GM21737 (cell line): ENCODE results near the gene VRTN.
"Not testable (repeated sequence)": the region's sequence is repeated elsewhere in the genome, so short reads cannot be mapped to it uniquely, and the experiment has no call there.

ENCODE experiments used
- ATAC-seq: cut with Tn5 transposase; IDR thresholded peaks from one replicate; pipeline ENCODE4 v1.9.1; 2021; ENCODE audit warnings: mild to moderate bottlenecking, moderate library complexity; ENCODE audit not compliant: unreplicated experiment

VRTN gene

DNA sequence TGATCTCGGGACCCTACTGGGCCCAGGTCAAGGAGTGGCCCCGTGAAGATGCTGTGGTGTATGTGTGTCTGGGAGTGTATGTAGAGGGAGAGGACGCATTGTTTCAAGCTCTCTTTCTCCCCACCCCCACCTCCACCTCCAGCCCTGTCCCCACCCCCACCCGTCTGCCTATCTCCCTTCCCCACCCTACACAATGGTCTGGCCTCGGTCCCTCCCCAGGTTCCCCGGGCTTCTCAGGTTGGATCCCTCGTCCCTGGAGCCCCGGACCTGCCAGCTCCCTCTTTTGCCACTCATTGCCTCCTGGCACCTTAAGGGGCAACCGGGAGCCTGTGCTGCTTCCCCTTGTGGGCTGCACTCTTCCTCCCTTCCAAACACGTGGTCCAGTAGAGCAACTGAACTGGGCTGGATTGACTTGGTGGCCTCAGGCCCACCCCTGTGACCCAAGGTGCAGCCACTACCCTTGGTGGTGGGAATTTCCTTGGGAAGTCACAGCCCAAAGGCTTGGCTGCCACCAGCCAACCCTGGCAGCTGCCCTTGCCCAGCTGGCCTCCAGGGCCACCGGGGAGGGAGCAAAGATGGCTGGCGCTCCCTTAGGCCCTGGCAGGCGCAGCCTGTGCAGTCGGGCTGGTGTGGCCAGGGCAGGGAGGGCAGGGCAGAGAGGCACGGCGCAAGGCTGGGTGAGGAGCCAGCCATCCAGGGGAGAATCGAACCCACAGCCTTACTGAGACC, 628 bp downstream of the VRTN start:
- no peak for ATAC-seq

DNA sequence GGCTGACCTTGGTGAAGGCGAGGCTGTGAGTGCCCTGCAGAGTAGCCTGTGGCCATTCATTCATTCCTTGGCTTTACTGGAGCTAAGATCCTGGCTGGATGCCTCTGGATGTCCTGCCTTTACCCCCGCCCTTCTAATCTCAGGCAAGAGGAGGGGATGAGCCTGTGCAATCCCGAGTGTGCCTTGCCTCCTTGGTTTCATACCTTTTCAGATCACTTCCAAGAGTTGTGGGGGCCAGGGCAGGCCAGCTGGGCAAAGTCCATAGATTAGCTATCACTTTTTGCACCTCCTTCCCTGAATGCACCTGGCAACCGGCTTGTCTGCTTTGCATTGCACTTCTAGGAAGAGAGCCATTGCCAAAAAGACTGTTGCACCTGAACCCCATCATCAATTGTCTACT, 1.5 kb downstream of the VRTN start:
- ATAC-seq: no peak

DNA sequence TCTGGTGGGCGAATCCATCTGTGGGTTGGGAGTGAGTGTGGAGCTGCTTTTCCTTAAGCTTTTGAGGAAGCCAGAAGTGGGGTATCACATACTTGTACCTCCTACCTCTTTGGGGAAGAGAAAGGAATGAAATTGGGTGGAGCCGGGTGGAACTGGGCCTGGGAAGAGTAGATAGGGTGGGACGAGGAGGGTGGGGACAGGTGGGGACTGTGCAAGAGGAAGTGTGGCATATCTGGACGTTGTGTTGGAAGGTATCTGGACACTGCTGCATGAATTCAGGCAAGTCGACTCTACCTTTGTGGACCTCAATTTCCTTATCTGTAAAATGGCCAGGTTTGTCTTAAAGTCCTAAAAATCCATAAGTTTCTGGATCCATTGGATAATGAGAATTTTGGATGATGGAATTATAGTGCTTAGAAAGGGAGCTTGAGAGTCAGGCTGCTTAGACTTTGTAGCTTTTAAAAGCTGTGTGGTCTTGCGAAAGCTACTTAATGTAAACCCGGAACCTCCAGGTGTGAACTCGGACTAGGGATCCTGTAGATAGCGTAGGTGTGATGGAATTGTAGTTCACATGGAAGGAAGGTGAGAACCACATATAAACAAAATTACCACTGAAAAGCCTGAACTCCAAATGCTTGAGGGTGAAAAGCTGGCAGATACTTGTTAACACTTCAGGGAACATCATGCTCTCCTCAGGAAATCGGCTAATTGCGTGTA, 2.1 kb downstream of the VRTN start:
- ATAC-seq: no peak

DNA sequence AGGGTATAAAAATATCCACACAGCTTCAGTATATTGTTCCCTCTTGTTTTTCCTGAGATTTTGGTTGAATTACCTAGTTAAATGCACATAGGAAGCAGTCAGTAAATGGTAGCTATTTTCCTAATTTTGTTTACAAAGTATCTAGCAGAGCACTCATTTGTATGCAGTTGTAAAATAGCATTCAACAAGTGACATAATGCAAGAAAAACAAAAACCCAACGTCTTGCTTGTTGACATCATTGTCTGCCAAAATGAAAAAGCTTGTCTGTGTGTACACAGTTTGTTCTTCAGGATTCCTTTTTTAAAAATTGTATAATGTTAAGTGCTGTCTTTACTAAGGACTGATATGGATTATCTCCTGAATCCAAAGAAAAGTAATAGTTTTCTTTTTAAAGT, 2.7 kb downstream of the VRTN start:
- no peak for ATAC-seq

DNA sequence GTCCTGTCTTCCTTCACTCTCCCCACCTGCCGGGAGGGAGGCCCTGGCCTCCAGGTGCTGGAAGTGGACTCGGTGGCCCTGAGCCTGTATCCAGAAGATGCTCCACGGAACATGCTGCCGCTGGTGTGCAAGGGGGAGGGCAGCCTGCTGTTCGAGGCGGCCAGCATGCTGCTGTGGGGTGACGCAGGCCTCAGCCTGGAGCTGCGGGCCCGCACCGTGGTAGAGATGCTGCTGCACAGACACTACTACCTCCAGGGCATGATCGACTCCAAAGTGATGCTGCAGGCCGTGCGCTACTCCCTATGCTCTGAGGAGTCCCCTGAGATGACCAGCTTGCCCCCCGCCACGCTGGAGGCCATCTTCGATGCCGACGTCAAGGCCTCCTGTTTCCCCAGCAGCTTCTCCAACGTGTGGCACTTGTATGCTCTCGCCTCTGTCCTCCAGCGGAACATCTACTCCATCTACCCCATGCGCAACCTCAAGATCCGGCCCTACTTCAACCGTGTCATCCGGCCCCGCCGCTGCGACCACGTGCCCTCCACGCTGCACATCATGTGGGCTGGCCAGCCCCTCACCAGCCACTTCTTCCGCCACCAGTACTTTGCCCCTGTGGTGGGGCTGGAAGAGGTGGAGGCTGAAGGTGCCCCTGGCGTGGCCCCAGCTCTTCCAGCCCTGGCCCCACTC, 8.8 kb downstream of the VRTN start:
- ATAC-seq: no peak

DNA sequence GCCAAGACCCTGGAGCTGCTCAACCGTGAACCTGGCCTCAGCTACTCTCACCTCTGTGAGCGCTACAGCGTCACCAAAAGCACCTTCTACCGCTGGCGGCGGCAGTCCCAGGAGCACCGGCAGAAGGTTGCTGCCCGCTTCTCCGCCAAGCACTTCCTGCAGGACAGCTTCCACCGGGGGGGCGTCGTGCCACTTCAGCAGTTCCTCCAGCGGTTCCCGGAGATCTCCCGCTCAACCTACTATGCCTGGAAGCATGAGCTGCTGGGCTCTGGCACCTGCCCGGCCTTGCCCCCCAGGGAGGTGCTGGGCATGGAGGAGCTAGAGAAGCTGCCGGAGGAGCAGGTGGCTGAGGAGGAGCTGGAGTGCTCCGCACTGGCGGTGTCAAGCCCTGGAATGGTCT, 9.3 kb downstream of the VRTN start:
- ATAC-seq: no peak

DNA sequence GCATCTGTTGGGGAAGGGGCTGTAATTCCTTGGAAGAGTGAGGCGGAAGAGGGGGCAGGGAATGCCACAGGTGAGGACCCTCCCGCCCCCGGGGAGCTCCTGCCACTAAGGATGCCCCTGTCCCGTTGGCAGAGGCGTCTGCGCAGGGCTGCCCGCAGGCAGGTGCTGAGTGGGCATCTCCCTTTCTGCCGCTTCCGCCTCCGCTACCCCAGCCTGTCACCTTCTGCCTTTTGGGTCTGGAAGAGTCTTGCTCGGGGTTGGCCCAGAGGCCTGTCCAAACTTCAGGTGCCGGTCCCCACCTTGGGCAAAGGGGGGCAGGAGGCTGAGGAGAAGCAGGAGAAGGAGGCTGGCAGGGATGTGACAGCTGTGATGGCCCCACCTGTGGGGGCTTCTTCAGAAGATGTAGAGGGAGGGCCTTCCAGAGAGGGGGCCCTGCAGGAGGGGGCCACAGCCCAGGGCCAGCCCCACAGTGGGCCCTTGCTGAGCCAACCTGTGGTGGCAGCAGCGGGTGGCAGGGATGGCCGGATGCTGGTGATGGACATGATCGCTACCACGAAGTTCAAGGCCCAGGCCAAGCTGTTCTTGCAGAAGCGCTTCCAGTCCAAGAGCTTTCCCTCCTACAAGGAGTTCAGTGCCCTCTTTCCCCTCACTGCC, 10.0 kb downstream of the VRTN start:
- no peak for ATAC-seq

DNA sequence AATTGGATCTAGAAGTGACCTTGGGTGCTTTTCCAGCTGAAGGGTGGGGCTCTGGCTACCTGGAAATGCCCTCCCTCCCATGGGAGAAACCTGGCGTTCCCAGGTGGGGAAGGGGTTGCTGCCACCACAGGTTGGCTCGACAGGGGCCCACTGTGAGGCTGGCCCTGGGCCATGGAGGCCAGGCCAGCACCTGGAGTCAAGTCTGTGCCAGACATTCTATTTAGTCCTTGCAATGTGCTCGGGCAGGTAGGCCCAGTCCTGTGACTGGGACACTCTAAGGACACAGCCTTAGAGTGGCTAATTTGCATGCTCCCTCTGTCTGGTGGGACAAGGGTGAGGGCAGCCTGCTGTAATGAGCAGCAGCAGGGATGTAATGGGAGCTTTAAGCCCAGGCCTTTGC, 11.9 kb downstream of the VRTN start:
- no peak for ATAC-seq

DNA sequence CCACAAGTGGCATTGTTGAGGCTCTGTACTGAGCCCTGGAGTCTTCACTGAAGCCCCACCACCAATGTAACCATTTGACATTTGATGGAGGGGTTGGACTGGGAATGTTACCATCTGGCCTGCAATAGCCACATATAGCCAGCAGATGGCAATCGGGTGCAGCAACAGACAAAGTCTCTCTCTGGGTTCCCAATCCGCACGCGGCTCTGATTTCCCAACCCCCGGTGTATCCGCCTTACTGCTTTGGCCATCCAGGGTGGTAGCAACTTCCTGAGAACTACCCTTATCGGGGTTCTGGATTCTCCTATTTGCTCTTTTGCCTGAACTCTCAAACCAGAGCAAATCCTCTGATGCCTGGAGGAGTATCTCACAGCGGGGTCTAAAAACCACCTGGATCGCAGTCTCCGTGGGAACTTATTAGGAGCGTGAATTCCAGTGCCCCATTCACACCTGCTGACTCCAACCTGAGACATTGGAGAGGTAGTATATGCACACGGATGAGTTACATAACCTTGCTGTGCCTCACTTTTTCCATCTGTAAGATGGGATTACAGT, 14.2 kb downstream of the VRTN start:
- no peak for ATAC-seq

DNA sequence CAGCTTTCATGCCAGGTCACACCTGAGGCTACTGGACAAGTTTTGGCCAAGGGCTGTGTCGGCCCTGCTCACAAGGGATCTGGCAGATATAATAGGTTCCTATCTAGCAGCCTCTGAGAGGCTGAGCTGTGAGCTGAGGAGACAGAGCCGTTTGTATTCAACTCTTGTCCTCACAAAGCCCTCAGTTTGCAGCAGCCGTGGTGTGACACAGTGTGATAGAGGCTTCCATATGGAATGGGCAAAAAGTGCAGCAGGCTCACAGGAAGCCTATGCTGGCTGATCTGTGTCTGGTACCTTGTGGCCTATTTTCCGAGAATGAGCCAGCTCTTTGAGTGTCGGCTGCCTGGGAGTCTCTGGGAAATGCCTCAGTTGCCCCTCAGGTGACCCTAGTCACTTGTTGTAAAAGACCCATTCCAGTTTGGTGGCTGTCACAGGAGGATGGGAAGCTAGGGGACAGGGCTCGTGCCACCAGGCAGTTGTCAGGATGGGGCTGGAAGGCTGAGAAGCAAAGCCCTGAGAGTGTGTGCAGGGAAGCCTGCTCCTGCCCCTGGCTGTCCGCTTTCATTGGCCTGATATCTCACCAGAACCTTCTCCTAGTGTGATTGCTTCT, 16.1 kb downstream of the VRTN start:
- no peak for ATAC-seq

DNA sequence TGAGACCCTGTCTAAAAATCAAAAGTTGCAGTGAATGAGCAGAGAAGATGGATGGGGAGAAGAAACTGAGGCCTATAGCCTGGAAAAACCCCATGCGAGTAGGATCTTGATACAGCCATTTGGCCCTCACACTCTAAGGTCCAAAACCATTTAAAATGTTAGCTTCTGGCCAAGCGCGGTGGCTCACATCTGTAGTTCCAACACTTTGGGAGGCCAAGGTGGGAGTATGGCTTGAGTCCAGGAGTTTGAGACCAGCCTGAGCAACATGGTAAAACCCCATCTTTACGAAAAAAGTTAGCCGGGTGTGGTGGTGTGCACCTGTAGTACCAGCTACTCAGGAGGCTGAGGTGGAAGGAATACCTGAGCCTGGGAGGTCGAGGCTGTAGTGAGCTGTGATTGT, 19.8 kb downstream of the VRTN start:
- no peak for ATAC-seq

DNA sequence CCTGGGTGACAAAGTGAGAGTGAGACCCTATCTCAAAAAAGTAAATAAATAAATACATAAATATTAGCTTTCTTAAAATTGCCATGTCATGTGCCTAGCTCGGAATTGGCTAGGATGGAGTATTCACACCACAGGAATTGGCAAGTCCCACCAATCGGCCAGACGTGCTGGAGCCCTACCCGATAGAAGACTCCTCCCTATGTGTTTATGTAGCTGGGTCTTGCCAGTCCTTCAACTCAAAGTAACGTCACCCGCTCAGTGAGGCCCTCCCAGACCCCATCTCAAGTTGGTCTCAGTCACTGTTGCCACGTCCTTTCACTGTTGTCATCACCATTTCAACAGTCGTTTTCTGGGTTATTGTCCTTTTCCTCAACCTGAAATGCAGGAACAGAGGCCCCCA, 20.2 kb downstream of the VRTN start:
- ATAC-seq: no peak

DNA sequence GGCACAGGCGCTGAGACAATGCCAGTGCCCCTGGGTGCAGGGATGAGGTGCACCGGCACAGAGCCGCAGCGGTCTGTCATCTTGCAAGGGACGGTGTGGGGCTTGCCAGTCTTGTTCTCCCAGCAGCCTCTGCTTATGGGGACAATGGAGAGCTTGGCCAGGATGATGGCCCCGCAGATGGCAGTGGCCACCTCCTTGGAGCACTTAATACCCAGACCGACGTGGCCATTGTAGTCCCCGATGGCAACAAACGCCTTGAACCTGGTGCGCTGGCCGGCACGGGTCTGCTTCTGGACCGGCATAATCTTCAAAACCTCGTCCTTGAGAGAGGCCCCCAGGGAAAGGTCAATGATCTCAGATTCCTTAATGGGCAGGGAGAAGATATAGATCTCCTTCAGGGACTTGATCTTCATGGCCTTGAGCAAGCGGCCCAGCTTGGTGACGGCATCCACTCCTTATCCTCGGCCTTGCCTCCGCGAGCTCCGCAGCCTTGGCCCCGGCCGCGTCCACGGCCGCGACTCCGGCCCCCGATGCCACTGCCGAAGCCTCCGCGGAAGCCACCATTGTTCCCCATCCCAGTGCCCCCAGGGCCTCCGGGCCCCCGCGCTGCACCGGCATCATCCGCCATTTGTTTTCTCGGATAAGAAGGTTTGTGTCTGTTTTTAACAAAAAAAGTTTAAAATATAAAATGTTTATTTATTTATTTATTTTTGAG, 29.9 kb downstream of the VRTN start:
- ATAC-seq: no peak

DNA sequence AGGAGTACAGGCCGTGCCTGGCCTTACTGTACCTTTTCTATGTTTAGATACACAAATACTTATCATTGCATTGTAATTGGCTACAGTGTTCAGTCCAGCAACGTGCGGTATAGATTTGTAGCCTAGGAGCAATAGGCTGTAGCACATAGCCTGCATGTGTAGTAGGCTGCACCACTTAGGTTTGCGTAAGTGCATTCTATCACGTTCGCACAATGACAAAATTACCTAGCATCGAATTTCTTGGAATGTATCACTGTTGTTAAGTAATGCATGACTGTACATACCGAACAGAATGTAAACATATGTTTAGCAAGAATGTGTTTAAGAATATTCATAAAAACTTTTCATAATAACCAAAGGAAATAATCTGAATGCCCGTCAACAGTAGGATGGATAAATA, 31.9 kb downstream of the VRTN start:
- no peak for ATAC-seq

DNA sequence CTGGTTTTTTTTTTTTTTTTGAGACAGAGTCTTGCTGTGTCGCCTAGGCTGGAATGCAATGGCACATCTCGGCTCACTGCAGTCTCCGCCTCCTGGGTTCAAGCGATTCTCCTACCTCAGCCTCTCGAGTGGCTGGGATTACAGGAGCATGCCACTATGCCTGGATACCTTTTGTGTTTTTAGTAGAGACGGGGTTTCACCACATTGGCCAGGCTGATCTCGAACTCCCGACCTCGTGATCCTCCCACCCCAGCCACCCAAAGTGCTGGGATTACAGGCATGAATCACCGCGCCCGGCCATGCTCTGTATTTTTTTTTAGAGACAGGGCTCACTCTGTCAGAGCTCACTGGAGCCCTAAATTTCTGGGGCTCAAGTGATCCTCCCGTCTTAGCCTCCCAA, 32.6 kb downstream of the VRTN start:
- ATAC-seq: no peak

DNA sequence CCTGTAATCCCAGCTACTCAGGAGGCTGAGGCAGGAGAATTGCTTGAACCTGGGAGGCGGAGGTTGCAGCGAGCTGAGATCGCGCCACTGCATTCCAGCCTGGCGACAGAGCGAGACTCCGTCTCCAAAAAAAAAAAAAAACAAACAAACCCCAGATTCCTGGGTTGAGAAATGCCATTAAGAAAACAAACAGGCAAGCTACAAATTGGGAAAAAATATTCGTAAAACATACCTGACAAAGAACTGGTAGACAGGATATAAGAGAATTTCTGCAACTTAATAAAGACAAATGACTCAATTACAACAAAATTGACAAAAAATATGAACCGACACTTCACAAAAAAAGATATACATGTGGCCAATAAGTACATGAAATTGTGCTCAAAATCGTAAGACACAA, 33.3 kb downstream of the VRTN start:
- not testable (repeated sequence) for ATAC-seq

DNA sequence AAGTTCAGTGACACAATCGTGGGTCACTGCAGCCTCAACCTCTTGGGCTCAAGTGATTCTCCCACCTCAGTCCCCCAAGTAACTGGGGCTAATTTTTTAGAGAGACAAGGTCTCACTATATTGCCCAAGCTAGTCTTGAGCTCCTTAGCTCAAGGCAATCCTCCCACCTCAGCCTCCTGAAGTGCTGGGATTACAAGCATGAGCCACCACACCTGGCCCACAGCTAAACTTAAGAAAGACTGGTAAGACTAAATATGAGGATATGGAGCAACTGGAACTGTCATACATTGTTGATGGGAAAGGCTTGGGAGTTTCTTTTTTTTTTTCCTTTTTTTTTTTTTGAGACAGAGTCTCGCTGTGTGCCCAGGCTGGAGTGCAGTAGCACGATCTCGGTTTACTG, 34.0 kb downstream of the VRTN start:
- ATAC-seq: no peak

DNA sequence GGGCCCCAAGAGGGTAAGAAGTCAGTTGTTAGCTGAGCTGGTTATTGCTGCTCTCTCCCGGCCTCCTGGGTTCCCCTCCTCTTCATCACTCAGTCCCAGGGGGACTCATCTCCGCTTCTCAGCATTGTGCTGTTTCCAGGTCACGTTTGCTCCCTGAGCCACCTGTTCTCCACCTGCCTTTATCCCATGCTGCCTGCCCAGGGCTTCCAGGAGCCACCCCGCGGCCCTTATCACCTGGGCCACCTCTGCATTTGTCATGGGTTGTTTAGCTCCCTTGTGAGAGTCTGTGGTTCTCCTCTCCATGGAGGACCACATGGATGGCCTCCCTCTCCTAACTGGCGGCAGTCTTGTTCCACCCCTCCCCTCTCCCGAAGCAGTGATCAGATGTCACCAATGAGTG, 41.7 kb downstream of the VRTN start:
- no peak for ATAC-seq

DNA sequence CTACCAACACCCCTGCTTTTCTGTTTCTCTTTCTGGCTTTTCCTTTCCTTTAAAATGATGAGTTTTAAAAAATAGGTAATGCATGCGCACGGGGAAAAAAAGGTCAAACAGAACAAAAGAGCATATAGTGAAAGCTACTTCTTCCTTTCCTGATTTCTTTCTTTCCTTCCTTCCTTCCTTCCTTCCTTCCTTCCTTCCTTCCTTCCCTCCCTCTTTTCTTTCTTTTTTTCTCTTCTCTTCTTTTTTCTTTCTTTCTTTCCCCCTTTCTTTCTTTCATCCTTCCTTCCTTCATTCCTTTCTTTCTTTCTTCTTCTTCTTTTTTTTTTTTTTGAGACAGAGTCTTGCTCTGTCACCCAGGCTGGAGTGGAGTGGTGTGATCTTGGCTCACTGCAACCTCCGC, 42.2 kb downstream of the VRTN start:
- ATAC-seq: not testable (repeated sequence)

DNA sequence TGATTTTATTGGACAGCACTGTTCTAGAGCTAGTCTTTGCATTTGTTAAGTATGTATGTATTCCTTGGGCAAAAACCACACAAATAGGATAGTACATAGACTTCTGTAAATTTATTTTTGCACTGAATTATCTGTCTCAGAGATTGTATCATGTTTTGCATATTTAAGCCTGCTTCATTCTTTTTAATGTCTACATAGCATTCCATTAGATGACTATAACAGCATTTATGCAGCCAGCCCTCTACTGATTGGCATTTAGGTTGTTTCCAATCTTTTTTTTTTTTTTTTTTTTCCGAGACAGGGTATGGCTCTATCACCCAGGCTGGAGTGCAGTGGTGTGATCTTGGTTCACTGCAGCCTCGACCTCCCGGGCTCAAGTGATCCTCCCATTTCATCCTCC, 43.2 kb downstream of the VRTN start:
- ATAC-seq: no peak
